Stimulated activated CD8-positive, alpha-beta memory T cell treated with anti-CD3 and anti-CD28 coated beads, Interleukin-15, amount 100 ng/mL, for 4 hours (primary cell): Measurements from ENCODE around the gene SYNDIG1.

Experiments
- DNase-seq, 2 donors: peaks; one replicate each; pipeline ENCODE4 v3.0.0-alpha.2; 2020; ENCODE audit warnings: low read depth in 2 of 2

The SYNDIG1 gene

DNA sequence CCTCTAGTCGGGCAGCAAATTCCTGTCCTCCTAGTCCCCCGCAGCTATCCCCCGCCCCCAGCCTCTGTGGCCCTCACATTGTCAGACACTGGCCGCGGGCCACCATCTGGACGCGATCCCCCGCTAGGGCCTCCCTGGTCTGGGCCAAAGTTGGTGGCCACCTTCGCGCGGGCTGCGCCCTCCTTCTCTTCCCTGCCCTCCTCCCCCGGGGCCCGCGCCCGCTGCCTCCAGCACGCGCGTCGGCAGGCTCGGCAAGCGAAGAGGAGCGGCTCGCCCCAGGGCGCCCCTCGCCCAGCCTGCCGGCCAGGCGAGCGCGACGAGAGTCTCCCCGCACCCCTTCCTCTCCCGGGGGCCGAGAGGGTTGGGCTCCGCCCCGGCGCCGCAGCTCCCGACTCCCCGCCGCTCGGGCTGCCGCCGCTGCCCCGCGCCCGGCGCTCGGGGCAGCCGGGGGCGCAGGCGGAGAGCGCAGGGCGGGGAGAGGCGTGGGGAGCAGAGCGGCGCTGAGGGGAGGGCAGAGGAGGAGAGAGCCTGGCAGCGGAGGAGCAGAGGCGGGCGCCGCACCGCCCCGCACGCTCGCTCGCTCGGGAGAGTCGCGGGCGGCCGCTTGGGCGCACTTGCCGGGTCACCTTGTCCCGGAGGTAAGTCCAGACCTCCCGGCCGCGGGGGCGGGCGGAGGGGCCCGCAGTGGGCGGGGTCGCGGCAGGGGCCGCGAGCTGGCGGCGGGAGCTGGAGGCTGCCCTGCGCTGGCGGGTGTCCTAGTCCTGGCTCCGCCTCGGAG is at the start of gene SYNDIG1:
Gene SYNDIG1 (plus strand): TSS at position 514 of the 778 bp plus-strand sequence. CDS start 73,469 bp downstream, outside the sequence.
- no peak for DNase-seq

GRCh38 chr20:24419786-24420185 is 49.6 kb upstream of the SYNDIG1 start:
- no peak for DNase-seq

- no peak for DNase-seq
Measured at GRCh38 chr20:24420567-24420966, 48.9 kb upstream of the SYNDIG1 start.

DNA sequence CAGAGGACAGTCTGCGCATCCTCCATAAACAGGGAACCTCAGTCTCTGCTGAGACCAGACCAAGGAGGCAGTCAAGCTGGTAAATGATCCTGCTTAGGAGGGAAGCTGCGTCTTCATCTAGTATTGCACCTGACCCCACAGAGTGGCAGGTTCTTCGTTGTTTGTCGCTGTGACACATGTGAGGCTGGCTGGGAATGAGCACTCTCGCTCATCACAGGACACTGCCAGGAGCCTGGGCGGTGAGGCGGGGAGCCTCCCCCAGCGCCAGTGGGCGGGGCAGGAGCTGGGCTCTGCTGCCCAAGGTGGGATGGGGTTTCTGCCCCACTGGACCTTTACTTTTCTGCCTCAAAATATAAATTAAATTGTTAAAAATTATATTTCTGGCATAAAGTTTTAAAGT is 48.4 kb upstream of the SYNDIG1 start:
- DNase-seq, result no peak

DNA sequence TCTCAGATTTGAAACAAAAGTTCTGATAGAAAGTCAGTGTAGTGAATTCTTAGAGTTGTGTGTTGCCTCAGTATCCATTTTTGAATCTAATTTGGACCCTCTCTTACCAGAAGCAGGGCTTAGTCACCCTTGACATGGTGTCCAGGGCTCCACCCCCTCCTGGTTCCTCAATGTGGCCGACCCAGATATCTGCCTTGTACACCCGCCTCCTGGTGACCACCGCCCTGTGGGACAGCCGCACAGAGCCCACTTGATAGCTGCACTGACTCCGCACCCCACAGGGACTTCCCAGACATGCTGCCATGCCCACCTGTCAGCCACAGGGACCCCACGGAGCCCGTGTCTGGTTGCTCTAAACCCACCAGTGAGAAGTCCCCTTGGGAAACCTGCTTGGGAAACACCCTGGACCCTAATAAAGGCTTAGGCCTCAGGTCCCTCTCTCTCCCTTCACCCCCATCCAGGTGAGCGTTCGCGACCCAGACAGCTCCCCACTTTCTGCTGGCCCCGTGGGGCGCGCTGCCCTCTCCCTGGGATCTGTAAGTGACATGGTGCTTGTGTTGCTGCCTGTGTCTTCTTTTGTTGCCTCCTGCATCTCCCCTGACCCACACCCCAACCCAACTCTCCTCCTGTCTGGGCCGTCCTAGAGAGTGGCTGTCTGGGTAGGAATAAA is 47.2 kb upstream of the SYNDIG1 start:
- no peak for DNase-seq

DNA sequence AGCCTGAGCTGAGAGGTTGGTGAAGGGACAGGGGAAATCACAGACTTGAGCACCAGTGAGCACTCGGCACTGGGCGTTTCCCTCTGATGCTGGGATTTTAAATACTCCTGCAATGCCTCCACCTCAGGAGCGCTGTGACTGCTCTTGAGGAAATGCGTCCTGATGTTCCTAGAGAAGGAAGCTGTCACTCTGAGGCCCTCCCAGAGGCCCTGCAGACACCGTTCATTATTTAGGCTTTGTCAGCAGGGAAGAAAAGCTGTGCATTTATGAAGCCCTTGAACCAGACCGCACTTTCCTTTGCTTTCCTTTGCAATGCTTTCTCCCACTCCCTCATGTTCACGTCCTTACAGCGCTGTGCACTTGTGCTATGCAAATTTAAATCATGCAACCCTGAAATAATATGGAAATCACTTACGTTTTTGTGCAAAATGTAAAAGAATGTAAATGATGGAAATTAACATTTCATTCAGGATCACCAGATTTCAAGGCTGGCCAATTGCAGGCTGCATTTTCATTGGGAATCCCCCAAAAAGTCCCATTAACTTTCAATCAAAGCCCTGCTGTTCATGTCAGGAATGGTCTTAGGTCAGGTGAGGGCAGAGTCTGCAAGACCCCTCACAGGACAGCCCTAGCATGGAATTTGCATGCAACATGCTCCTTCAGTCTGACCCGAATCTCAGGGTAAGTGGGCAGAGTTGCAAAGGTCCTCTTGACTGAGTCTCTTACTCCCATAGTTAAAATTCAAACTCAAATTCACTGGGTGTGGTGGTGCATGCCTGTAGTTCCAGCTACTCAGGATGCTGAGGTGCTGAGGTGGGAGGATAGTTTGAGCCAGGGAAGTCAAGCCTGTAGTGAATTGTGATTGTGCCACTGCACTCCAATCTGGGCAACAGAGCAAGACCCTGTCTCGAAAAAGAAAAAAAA is 45.8 kb upstream of the SYNDIG1 start:
- DNase-seq, result no peak

DNA sequence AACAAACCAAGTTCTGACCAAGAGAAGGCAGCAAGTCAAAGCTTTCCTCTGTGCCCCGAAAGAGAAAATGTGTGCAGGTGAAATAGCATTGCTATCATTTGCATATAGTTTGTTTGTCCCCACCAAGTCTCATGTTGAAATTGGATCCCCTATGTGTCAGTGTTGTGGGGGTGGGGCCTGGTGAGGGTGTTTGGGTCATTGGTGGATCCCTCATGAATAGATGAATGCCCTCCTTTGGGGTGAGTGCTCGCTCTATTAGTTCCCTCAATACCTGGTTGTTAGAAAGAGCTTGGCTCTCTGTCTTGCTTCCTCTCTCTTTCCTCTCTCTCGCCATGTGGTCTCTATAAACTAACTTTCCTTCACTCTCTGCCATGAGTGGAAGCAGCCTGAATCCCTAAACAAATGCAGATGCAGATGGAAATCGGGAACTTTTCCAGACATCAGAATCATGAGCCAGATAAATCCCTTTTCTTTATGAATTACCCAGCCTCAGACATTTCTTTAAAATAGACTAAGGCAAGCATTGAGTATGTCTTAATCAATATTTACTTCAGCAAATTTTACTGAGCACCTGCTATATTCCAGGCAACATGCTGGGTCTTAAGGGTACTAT is 43.8 kb upstream of the SYNDIG1 start:
- no peak for DNase-seq

DNA sequence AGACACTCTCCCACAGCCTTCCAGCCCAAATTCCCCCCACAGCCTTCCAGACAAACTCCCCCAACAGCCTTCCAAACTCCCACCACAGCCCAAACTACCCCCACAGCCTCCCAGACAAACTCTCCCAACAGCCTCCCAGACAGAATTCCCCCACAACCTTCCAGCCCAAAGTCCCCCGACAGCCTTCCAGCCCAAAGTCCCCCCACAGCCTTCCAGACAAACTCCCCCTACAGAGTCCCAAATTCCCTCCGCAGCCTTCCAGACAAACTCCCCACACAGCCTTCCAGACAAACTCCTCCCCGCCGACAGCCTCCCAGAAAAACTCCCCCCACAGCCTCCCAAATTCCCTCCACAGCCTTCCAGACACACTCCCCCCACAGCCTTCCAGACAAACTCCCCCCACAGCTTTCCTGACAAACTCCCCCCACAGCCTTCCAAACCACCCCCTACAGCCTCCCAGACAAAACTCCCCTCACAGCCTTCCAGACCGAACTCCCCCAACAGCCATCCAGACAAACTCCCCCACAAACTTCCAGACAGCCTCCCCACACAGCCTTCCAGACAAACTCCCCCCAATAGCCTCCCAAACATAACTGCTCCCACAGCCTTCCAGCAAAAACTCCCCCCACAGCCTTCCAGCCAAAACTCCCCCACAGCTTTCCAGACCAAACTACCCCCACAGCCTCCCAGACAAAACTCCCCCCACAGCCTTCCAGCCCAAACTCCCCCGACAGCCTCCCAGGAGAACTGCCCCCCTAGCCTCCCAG is 38.0 kb upstream of the SYNDIG1 start:
- no peak for DNase-seq

GRCh38 chr20:24432046-24432442 is 37.4 kb upstream of the SYNDIG1 start:
- DNase-seq, result no peak

- DNase-seq, result no peak
Measured at GRCh38 chr20:24436160-24436559, 33.3 kb upstream of the SYNDIG1 start.

GRCh38 chr20:24437196-24438082 is 32.0 kb upstream of the SYNDIG1 start:
- no peak for DNase-seq

DNA sequence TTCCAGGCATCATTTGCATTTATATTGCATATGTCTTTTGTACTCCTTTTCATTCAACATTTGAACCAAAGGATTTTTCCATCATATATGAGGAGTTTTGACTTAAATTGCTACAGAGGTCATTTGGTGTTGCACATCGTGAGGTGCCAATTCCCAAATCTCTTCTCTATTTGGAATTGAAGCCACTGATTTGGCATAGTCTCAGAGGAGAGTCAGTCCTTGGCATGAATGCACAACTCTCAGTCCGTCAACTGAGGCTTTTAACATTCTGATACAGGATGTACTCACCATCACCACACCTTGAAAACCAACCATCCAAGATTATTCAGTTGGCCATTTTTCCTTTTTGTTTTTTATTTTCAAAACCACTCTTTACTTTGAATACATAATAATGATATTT is 31.1 kb upstream of the SYNDIG1 start:
- DNase-seq, result no peak

DNA sequence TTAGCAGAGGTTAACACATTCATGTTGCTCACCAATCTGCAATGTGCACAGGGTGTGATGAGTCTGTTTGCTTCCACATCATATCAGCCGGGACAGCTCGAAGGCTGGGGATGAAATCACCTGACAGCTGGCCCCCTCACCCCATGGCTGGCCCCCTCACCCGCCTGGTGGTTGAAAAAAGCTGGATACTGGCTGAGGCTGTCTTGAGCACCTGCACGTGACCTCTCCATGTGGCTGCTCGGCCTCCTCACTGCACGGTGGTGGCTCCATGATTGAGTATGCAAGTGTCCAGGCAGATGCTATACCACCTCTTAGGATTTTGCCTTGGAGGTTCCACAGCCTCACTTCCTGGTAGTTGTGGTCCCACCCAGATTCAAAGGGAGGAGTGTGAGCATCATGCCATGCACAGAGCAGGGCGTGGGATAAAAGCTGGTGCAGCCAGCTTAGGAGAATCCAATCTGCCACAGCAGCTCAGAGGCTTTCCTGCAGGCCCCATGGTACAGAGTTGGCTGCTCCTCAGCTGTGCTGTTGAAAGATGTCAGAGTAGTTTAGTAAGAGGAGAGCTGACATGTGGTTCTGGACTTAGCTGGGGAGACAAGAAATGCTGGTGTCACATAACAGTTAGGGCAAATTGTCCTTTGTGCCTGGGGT is 29.6 kb upstream of the SYNDIG1 start:
- no peak for DNase-seq

DNA sequence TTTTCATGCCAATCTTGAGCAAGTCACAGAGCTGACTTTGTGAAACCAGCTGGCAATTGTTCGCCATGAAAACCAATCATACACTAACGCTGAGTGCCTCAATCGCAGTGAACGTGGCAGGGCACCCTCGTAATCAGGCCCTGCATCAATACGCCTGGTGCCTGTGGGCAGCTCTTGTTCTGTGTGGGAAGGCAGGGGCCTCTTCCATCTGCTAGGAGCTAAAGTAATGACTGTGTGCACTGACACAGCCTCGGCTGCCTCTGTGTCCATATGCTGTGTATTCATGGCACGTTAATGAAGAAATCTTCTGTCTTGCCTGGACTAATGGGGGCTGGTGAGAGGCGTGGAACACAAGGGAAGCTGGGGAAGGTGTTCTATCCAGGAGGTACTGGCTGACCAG is 27.8 kb upstream of the SYNDIG1 start:
- no peak for DNase-seq

DNA sequence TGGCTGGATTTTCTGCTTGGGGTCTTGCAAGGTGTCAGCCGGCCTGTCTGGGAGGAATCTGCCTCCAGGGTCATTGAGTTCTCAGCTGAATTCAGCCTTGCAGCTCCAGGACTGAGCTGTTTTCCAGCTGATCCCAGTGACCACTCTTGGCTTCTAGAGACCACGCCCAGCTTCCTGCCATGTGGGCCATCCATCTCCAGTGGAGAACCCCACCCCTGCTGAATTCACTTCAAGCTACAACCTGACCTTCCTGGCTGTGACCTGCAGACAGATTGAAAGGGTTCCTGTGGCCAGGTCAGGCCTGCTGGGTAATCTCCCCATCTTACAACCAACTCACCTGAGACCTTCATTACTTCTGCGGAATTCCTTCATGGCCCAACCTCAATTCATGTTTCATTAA is 26.5 kb upstream of the SYNDIG1 start:
- DNase-seq, result no peak

DNA sequence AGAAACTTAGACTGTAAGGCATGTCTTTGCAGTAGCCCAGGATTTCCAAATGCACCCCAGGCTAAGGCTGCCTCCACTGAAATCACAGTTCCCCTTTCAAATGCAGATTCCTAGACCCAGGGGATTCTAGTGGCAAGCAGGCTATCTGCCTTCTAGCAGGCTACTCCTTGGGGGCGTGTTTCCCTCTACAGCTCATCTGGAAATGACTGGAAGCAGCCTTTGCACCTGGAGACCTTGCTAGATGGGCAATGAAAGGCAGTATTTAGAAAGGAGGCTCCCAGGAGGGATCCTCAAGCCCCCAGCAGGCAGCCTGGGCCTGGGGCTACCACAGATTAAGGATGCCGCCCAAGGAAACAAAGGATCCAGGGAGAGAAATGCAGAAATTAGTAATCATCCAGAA is 26.0 kb upstream of the SYNDIG1 start:
- DNase-seq, result no peak

- DNase-seq, result no peak
Measured at GRCh38 chr20:24444526-24445190, 24.8 kb upstream of the SYNDIG1 start.

- no peak for DNase-seq
Measured at GRCh38 chr20:24445510-24446170, 23.8 kb upstream of the SYNDIG1 start.
